COLO829 (cell line): Measurements from ENCODE around the gene COL23A1.
"Not testable (repeated sequence)": the region's sequence is repeated elsewhere in the genome, so short reads cannot be mapped to it uniquely, and the experiment has no call there.

Experiments
- DNase-seq: peaks from one replicate; pipeline ENCODE4 v3.0.0; 2012; ENCODE audit warnings: low spot score

COL23A1 gene

DNA sequence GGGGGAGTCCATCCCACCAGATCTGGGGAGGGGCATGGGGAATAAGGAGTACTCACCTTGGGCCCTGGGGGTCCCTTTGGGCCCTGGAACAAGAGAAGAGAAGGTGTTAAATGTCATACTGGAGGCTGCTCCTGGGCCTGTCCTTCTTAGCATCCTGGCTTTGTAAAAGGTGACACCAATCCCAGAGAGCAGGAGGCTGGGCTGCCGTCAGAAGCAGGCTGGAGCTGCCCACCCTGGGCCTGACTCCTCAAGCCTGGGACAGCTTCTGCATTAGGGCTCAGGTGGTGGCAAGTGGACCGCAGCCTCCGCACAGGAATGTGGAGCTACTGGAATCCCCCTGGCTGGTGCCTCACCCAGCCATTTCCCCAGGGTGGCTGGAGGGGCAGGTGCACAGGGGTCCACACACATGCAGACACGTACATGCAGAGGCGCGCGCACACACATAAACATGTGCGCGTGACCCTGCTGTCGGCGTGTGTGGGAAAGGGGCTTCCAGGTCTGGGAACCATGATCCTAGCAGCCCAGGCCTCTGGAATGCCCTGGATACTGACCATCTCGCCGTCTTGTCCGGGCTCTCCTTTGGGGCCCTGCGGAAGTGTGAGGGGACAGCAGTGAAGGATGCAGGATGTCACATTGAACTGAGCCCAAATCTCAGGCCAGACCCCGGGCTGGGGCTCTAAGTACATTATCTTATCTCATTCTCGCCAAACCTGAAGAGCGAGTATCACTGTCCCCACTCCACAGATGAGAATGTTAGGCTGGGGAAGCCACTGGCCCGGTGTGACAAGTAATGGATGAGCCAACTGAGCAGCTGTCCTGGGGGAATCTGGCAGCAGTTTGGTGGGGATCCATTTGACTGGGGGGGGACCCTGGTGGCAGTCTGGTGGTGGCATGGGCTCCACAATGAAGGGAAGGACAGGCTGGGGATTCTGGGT lies 328.3 kb downstream of the COL23A1 start:
- DNase-seq: no peak

DNA sequence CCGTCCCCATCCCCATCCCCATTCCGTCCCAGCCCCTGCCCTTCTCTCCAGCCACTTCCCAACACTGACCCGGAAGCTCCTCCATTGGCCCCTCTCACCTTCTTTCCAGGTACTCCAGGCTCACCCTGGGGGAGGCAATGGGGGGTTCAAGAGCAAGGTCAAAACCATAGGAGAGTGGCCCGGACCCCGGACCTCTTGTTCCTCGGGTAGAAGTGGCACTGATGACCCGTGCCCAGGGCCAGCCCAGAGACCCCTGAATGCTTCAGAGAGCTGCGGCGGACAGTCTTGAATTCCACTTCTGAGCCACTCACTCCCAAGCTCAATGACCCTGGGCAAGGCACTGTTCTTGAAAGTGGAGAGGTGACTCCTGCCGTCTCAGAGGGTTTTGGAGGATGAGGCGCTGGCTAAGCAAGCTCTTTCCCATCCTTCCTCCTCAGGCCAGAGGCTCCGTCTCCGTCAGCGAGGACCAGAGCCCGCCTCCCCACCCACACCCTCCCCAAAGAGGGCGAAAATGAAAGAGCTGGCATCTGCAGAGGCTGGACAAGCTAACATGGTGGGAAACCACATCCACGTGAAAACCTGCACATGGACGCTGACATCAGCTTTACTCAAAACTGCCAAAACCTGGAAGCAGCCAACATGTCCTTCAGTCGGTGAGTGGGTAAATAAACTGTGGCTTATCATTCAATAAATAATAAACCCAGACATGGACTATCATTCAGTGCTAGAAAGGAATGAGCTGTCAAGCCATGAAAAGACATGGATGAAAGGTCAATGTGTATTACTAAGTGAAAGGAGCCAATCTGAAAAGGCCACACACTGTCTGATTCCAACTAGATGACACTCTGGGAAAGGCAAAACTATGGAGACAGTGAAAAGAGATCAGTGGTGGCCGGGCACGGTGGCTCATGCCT lies 330.3 kb downstream of the COL23A1 start:
- DNase-seq: no peak

DNA sequence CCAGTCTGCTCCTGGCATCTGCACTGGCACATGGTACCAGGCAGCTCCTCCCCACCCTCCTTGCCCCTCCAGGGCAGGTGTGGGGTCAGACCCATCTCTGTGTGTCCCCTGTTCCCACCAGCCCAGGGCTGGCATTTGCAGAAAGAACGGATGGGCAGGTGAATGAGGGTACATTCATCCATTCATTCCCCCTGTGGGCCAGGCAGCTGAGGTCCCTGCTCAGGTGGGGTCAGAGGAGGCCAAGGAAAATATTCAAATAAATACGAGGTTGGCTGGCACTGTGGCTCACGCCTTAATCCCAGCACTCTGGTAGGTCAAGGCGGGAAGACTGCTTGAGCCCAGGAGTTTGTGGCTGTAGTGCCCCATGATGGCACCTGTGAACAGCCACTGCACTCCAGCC lies 332.5 kb downstream of the COL23A1 start:
- no peak for DNase-seq

DNA sequence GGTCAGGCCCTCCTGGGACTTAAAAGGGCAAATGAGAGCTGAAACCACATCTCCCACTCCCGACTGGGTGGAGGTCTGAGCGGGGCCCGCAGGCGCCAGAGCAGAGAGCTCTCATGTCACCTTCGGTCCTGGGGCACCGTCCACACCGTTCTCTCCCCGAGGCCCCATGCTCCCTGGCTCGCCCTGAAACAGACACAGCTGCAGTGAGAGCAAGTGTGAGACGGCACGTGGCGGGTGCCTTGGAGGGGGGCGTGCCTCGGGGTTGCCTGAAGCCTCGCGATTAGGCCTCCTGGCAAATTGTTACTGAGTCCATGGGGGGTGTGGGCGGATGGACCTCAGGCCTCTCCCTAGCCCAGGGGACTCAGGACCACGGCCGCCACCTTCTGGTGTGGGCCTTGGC lies 333.4 kb downstream of the COL23A1 start:
- no peak for DNase-seq

DNA sequence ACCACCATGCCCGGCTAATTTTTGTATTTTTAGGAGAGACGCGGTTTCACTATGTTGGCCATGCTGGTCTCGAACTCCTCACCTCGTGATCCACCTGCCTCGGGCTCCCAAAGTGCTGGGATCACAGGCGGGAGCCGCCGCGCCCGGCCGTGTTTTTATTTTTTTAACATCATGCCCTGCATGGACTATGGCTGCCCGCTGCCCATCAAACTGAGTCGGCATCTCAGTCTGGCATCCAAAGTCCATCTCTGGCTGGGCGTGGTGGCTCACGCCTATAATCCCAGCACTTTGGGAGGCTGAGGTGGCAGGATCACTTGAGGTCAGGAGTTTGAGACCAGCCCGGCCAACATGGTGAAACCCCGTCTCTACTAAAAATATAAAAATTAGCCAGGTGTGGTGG lies 336.6 kb downstream of the COL23A1 start:
- not testable (repeated sequence) for DNase-seq

DNA sequence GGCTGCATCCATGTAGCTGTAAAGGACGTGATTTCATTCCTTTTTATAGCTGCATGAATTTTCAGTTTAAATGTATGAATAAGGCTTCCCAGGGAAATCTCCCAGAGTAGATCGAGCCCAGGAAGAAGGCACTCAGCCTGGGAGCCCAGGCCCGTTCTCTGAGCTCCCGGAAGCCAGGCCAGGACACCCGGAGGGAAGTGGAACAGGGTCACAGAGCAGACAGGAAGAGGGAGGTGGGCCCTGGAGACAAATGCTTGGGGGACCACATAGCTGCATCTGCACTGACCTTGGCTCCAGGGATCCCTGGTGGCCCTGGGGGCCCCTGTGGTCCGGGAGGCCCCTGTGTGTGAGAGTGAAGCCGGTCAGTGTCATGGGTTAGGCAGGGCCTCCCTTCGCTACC lies 337.9 kb downstream of the COL23A1 start:
- DNase-seq: no peak

DNA sequence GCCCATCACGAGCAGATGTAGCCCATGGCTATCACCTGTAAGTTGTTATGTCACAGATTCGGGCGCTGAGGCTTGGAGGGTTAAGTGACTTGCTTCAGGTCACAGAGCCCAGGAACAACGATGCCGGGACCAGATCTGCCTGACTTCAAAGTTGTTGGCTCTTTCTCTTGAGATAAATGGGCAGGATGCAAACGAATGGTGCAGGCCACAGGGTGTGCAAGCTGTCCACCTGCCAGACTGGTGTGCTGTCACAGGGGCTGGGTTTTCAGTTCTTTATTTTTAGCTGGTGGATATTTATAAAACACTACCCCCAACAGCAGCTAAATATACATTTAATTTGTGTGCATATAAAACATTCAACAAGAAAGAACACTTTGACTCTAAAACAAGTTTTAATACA lies 339.9 kb downstream of the COL23A1 start:
- no peak for DNase-seq

DNA sequence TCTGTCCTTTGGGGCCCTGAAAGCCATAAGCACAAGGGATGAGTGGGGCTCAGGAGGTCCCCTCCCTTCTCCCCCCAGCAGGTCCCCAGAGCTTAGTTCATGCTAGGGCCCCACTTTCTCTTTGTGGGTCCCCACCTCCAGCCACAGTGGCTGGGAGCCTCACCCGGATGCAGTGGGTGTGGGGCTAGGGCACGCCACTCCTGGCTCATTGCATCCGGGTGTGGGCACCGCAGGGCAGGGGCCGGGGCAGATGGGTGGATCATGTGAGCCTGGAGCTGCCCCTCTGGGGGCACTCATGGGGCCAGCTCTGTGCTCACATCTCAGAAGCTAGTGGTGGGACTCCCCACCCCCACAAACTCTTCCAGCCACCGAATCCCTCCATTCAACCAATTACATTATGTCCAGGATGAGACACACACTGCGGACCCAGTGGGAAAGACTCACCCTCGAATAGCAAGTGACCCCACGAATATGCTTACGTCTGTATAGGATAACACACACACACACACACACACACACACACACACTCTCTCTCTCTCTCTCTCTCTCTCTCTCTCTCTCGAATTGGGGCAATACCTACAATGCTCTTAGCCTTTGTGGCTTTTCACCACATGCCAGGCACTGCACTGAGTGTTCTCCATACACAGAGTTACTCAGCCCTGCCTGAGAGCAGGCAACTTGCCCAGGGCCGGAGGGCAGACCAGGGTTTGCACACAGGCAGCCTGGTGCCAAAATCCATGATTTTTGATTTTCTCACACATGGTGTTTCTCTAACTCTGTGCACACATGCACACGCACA lies 340.8 kb downstream of the COL23A1 start:
- no peak for DNase-seq

DNA sequence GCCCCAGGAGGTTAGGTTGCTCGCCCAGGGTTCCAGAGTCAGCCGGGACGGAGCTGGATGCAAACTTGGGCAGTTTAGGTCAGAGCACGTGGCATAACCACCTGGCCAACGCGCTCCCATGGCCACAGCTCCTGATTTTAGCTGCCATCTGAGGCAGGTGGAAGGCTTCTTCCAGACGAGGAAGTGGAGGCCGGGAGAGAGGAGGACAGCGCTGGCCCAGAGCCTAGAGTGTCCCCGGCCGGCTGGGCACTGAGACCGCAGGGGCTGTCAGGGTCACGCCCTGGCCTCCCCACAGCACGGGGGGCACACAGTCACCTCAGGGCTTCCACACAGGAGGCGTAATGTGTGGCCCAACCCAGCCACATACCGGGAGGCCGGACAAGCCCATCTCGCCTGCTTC lies 341.4 kb downstream of the COL23A1 start:
- DNase-seq: no peak

DNA sequence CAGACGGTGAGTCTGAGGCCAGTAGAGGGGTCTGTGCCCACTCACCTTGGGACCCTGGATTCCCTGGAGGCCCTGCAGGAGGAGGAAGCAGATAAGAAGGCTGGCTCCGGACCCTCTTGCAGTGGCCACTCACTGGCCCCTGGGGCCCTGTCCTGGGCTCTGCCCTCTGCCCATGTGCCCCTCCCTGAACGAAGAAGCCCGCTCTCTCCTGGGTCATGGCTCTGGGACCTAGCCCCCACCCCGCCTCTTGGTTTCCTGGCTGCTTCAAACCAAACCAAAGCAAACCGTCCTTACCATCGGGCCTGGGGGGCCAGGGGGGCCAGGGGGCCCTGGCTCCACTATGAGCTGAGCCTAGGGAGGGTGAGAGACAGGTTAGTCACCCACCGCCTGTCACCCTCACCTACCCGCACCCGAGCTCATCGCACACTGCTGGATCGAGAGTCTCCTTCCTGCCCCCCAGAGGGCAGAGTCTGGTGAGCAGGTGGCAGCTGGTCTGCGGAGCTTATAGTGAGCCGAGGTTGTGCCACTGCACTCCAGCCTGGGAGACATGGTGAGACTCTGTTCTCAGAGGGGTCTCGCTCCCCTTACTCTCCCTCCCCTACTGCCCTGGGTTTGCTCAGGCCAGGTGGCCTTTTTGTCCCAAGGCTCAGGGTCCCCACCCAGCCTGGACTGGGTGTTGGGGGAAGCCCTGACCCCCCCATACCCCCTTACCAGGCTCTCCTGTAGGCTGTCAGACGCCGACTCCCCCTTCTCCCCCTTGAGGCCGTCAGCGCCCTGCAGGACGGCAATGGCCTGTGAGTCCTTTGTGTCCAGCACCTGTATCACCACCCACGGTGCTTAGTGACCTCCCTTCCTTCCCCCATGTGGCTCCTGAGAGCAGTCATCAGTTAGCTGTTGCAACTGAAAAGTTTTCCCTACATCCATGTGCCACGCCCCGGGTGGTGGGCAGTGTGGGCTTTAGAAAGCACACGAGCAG lies 342.4 kb downstream of the COL23A1 start:
- DNase-seq: no peak

DNA sequence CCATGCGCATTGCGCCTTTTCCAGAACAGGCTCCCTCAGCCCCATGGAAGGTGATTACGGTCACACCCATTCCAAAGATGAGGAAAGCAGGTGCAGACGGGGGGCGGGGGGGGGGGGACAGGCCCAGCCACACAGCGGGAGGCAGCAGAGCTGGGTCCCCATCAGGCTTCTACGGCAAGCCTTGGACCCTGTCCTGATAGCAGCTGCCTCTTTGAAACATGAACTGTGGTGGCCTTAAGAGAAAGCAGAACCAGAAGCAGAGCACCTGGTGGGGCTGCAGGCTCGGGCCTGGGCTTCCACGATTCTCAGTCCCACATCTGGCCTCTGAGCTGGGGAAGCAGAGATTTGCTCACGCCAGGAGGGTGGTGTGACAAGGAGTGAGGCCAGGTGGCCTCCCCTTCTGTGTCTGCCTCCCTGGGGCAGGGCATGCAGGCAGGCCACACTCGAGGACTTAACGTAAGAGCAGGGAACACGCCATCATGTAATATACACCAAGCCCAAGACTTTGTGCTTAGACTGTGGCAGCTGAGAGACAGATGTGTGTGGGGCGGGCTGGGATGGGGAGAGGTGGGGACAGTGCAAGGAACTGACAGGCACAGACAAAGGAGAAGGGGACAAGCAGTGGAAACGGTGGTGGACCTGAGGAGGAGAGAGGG lies 343.4 kb downstream of the COL23A1 start:
- DNase-seq: no peak

DNA sequence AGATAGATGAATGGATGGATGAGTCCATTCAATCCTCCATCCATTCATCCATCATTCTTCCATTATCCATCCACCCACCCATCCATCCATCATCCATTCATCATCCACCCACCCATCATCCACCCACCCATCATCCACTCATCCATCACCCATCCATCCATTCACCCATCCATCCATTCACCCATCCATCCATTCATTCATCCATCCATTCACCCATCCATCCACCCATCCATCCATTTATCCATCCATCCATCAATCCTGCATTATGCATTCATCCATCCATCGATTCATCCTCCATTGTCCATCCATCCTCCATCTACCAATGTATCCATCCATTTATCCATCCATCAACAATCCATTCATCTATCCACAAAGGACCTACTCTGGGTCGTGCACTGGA lies 344.8 kb downstream of the COL23A1 start:
- DNase-seq: no peak

DNA sequence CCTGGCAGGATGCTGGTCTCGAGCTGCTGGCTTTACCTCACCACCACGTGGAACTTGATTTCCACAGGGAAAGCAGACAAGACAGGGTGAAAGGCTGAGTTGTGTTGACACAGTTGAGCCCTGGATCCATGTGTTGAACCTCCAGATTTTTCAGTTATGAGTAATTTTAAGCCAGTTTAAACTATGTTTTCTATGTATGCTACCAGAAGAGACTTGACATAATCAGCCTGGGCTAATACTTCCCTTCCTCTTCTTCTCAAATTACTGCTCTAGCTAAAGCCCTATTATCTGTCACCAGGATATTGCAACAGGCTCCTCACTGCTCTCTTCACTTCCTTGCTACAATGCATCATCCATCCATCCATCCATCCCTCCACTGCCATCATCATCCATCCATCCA lies 345.6 kb downstream of the COL23A1 start:
- DNase-seq: no peak

DNA sequence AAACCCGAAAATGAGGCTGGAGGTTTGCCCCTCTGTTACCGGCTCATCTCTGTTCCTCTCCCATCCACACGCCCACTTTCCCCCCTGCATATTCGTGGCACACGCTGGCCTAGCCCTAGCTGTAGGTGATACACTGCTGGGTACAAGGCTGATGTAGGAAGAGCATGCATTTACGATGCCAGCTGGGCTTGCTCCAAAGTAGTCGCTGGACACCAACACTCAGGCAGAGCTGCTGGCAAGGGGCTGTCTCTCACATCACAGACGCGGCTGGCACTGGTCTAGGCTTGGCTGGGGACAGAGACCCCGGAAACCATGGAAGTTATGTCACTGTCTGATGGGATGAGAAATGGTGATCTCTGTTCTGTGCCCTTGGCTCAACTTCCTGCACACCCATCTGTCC lies 347.8 kb downstream of the COL23A1 start:
- no peak for DNase-seq

DNA sequence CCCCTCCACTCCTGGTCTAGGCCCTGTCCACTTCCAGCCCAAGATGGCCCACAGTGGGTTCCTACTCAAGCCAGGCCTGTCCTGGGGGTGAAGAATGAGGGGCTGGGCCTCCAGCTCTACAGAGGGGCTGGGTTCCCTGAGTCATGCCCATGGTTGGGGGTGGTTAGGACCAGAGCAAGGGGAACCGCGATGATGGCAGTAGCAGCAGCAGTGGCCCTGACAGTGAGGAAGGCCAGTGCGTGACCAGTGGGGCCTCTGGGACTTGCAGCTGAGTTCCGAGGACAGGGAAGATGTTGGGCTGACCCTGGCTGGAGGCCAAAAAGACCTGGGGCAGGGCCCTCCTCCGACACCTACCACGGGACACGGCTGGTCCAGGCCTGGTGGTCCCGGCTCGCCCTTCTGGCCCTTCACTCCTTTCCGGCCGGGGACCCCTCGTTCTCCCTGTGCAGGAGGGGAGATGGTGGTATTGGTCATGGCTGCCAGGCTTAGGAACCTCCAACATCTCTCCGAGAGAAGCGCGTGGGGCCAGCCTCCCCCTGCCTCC lies 348.4 kb downstream of the COL23A1 start:
- DNase-seq: no peak

DNA sequence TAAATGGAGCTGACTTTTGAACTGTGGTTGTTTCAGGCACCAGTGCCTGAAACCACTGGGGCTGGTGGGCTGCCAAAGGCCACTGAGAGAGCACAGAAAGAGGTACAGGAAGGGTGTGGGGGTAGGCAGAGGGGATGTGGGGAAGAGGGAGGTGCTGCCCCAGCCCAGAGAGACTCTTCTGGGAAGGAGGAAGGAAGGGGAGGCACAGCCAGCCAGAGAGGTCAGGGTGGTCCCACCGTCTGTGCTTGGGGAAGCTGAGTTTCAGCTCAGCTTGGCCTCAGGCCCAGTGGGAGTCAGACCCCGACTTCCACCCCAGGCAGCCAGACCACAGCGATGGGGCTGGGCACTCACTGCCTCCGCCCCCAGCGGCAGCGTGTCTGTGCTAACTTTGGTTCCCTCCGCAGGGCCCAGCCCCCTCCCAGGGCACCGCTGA lies 348.9 kb downstream of the COL23A1 start:
- DNase-seq: no peak

DNA sequence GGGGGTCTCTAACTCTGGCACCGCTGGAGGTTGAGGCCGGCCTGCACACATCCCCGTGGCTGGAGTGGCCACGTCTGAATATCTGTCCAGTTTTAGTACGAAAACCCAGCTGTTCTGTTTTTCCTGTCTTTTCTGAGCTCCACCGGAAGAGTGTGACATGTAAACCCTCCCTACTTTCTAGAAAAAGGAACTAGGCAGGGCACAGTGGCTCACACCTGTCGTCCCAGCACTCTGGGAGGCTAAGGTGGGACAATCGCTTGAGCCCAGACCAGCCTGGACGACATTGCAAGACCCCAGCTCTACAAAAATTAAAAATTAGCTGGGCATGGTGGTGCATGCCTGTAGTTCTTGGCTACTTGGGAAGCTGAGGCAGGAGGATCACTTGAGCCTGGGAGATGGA lies 349.4 kb downstream of the COL23A1 start:
- no peak for DNase-seq

DNA sequence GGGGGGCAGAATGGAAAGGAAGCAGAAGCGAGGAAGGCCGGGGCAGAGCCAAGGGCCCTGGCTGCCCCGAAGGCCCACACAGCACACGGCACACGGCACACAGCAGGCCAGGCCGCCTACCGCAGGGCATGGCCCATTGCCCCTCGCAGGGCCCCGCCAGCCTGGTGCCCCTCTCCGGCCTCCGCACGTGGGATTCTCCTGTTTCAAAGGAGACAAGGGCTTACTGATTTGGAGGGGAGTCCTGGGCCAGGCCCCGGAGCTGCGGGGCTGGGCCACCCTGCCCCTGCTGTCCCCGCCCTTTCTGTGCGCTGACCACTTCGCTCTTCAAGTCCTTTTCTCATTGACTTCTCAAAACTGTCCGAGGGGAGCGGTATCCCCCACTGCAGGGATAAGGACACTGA lies 349.9 kb downstream of the COL23A1 start:
- no peak for DNase-seq

DNA sequence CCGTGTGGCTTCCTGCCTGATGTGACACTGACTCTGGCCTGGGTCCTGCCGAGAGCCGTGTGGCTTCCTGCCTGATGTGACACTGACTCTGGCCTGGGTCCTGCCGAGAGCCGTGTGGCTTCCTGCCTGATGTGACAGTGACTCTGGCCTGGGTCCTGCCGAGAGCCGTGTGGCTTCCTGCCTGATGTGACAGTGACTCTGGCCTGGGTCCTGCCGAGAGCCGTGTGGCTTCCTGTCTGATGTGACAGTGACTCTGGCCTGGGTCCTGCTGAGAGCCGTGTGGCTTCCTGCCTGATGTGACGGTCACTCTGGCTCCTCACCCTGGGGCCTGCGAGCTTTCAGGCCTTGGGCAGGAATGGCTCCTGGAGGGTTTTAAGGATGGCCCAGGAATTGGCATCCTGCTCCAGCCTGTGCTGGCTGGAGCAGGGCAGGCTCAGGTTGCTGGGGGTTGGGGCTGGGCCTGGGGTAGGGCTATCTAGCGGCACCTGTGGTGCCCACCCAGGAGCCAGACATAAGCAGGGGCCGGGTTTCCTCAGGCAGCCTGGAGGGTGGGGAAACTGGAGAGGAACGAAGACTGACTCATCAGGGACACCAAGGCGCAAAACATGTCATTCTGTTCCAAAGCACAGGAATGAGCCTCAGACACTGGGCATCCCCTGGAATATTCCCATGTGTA lies 350.4 kb downstream of the COL23A1 start:
- not testable (repeated sequence) for DNase-seq
